SHP77 (cell line): ENCODE data around the gene ASXL3.
A peak's percentile ranks its signal among the peaks of the same experiment; 100 is the strongest.

Experiments
- DNase-seq, 2 experiments: peaks; one replicate each; lab custom pipeline; 2025; lab: John Stamatoyannopoulos, UW

The ASXL3 gene

GRCh38 chr18:33577685-33578517 is at the start of gene ASXL3:
Gene ASXL3, plus strand, starts transcription at chr18:33578219. Its CDS starts 413 bp downstream, at chr18:33578632.
- DNase-seq, result peak; percentile 58 to 80

GRCh38 chr18:33532978-33533377 is 45.0 kb upstream of the ASXL3 start:
- no peak for DNase-seq

- no peak for DNase-seq
Measured at GRCh38 chr18:33536904-33537303, 41.1 kb upstream of the ASXL3 start.

- no peak for DNase-seq
Measured at GRCh38 chr18:33538418-33539042, 39.5 kb upstream of the ASXL3 start.

- no peak for DNase-seq
Measured at GRCh38 chr18:33540392-33540791, 37.6 kb upstream of the ASXL3 start.

GRCh38 chr18:33541316-33541715 is 36.7 kb upstream of the ASXL3 start:
- no peak for DNase-seq

- DNase-seq, result no peak
Measured at GRCh38 chr18:33556846-33557245, 21.2 kb upstream of the ASXL3 start.

- DNase-seq, result no peak
Measured at GRCh38 chr18:33557706-33558105, 20.3 kb upstream of the ASXL3 start.

- DNase-seq, result no peak
Measured at GRCh38 chr18:33558529-33558928, 19.5 kb upstream of the ASXL3 start.

GRCh38 chr18:33560686-33561370 is 17.2 kb upstream of the ASXL3 start:
- DNase-seq, result peak in 1 of 2 experiments; percentile 70

- DNase-seq, result no peak
Measured at GRCh38 chr18:33562741-33563140, 15.3 kb upstream of the ASXL3 start.

- DNase-seq, result no peak
Measured at GRCh38 chr18:33567705-33568104, 10.3 kb upstream of the ASXL3 start.

GRCh38 chr18:33571998-33572787 is 5.8 kb upstream of the ASXL3 start:
- no peak for DNase-seq

GRCh38 chr18:33573193-33573592 is 4.8 kb upstream of the ASXL3 start:
- DNase-seq, result no peak

GRCh38 chr18:33575451-33575850 is 2.6 kb upstream of the ASXL3 start:
- DNase-seq, result no peak

GRCh38 chr18:33576999-33577646 is 896 bp upstream of the ASXL3 start:
- DNase-seq, result no peak

- DNase-seq, result peak; percentile 60 to 70
Measured at GRCh38 chr18:33578518-33579348, 714 bp downstream of the ASXL3 start.

GRCh38 chr18:33579349-33580215 is 1.6 kb downstream of the ASXL3 start:
- peak in 1 of 2 experiments; percentile 51 for DNase-seq

- DNase-seq, result no peak
Measured at GRCh38 chr18:33580546-33580945, 2.5 kb downstream of the ASXL3 start.

- DNase-seq, result no peak
Measured at GRCh38 chr18:33581856-33582255, 3.8 kb downstream of the ASXL3 start.
